ENCODE data around the gene MLEC. TPM values are rescaled to one million over a fixed set of nuclear protein-coding genes. Genes with fewer than 3 reads are reported as not detected.

MLEC gene
- total and polyA plus RNA-seq, 2 experiments from 2014 or later = 79.4 to 119 TPM

DNA sequence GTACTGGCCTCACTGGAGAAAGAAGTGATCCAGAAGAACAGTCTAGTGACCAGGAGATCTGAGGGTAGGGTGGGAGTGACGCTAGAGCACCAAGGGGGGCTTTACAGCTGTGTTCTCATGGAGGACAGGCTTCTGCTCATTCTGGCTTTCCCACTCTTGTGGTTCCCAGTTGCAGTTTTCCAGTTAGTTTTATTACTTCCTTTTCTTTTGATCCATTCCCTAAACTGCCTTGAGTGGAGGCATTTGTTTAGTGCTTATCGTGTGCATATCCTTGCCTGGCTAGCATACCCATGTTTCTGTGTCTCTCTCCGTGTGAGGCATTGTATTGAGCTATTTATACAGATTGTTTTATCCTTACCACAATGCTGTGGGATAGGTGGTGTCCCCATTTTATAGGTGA is 4.0 kb downstream of the MLEC start:
- Histone ChIP-seq H3K79me2 (ENCODE audit: insufficient read depth) (peaks cover 81% of the 10 kb centered on the region), H3K36me3 (ENCODE audit: low read depth) (peaks cover 15% of the 10 kb centered on the region; the same call in 1 of the 2 replicates), H2AFZ (no peak overlapping the region), H3K4me3 (no peak overlapping the region), H3K9me3 (ENCODE audit: low read depth) (no peaks in the 10 kb centered on the region), H3K9ac (no peak overlapping the region), H3K27ac (no peak overlapping the region), H3F3A (ENCODE audit: insufficient read depth) (0 out of 2 replicates have a peak, but pooled peaks cover 7% of the 10 kb centered on the region), H3K4me2 (ENCODE audit: unreplicated experiment) (no peak overlapping the region), H3K9me2 (ENCODE audit: insufficient read depth) (no peaks in the 10 kb centered on the region), H4K20me1 (ENCODE audit: insufficient read depth) (0 out of 2 replicates have a peak, but pooled peaks cover 5% of the 10 kb centered on the region), H3K27me3 (replicated peaks; ENCODE audit: insufficient read depth) (no peaks in the 10 kb centered on the region), H3K4me1 (ENCODE audit: insufficient read depth) (peaks cover 14% of the 10 kb centered on the region)
- in situ Hi-C loops (cut with MboI) = no loop called here
- no peak for TF ChIP-seq EZH2phosphoT487 (IDR thresholded peaks at IDR 0.05; ENCODE audit: insufficient read depth, low read depth)
- TF ChIP-seq EZH2 (IDR thresholded peaks at IDR 0.05; ENCODE audit: insufficient read depth, poor library complexity, severe bottlenecking) = no peak
- 84 to 86% methylated on average over 3 of the region's 3 CpGs for WGBS, 2 experiments (ENCODE audit: low coverage in 1 of 2, low lambda C conversion rate in 2 of 2, missing lambda C conversion rate in 2 of 2)
- DNase-seq = no peak

DNA sequence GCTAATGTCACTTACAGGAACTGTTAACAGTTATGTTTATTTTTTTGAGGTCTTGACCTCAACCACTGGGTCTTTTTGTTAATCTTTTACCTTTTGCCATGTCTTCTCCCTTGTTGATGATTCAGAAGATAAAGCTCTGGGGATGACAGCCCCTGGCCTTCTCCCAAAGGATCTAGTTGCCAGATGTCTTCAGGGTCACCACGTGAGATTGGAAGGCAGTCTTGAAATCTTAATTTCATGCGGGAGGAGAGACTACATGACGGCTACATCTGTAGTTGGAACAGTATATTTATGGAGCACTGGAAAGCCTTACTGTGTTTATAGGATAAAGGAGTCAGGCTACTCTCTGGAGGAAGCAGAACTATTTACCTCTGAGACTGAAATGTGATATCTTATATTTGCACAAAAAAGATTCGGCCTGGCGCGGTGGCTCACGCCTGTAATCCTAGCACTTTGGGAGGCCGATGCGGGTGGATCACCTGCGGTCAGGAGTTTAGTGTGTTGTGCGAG is 5.6 kb downstream of the MLEC start:
- Histone ChIP-seq H3K9ac (no peak overlapping the region), H4K20me1 (ENCODE audit: insufficient read depth) (0 out of 2 replicates have a peak, but pooled peaks cover 5% of the 10 kb centered on the region), H3K9me2 (ENCODE audit: insufficient read depth) (no peaks in the 10 kb centered on the region), H3K4me2 (ENCODE audit: unreplicated experiment) (no peak overlapping the region), H3K4me3 (no peak overlapping the region), H3F3A (ENCODE audit: insufficient read depth) (0 out of 2 replicates have a peak, but pooled peaks cover 7% of the 10 kb centered on the region), H3K9me3 (ENCODE audit: low read depth) (no peaks in the 10 kb centered on the region), H3K4me1 (ENCODE audit: insufficient read depth) (peaks cover 14% of the 10 kb centered on the region), H3K27me3 (replicated peaks; ENCODE audit: insufficient read depth) (no peaks in the 10 kb centered on the region), H3K79me2 (ENCODE audit: insufficient read depth) (peaks cover 84% of the 10 kb centered on the region), H3K27ac (no peak overlapping the region), H3K36me3 (ENCODE audit: low read depth) (peaks cover 30% of the 10 kb centered on the region), H2AFZ (no peak overlapping the region)
- in situ Hi-C loops (cut with MboI) = no loop called here
- WGBS, 2 experiments (ENCODE audit: low coverage in 1 of 2, low lambda C conversion rate in 2 of 2, missing lambda C conversion rate in 2 of 2) = 90 to 91% methylated on average over 11 of the region's 11 CpGs
- DNase-seq = no peak
- TF ChIP-seq EZH2 (IDR thresholded peaks at IDR 0.05; ENCODE audit: insufficient read depth, poor library complexity, severe bottlenecking) (no peak), EZH2phosphoT487 (IDR thresholded peaks at IDR 0.05; ENCODE audit: insufficient read depth, low read depth) (no peak)

DNA sequence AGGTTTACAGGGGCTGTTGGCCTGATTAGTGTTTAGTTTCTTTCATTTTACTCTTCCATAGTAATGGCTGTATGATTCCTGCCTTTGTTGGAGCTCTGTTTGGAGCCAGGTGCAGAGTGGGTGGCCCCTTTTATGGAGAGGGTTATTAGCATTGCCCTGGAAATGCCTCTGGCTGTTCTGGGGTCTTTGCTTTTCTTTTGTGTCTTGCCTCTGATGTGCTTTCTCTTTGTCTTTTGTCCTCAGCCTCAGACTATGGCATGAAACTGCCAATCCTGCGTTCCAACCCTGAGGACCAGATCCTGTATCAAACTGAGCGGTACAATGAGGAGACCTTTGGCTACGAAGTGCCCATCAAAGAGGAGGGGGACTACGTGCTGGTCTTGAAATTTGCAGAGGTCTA is 6.9 kb downstream of the MLEC start:
- peaks cover 35% of the 10 kb centered on the region for H3K36me3 ChIP-seq (ENCODE audit: low read depth)
- in situ Hi-C loops (cut with MboI) = no loop called here
- TF ChIP-seq EZH2 (IDR thresholded peaks at IDR 0.05; ENCODE audit: insufficient read depth, poor library complexity, severe bottlenecking) = no peak
- H3K4me2 ChIP-seq (ENCODE audit: unreplicated experiment) = no peak overlapping the region
- no peak overlapping the region for H3K4me3 ChIP-seq
- H2AFZ ChIP-seq = no peak overlapping the region
- H3F3A ChIP-seq (ENCODE audit: insufficient read depth) = no peaks in the 10 kb centered on the region
- no peak for DNase-seq
- WGBS, 2 experiments (ENCODE audit: low coverage in 1 of 2, low lambda C conversion rate in 2 of 2, missing lambda C conversion rate in 2 of 2) = 93 to 100% methylated on average over 4 of the region's 4 CpGs
- H3K9me2 ChIP-seq (ENCODE audit: insufficient read depth) = no peaks in the 10 kb centered on the region
- peaks cover 11% of the 10 kb centered on the region for H3K4me1 ChIP-seq (ENCODE audit: insufficient read depth)
- H4K20me1 ChIP-seq (ENCODE audit: insufficient read depth) = no peaks in the 10 kb centered on the region
- H3K27me3 ChIP-seq (replicated peaks; ENCODE audit: insufficient read depth) = no peaks in the 10 kb centered on the region
- H3K9ac ChIP-seq = no peak overlapping the region
- H3K9me3 ChIP-seq (ENCODE audit: low read depth) = no peaks in the 10 kb centered on the region
- H3K27ac ChIP-seq = no peak overlapping the region
- H3K79me2 ChIP-seq (ENCODE audit: insufficient read depth) = peaks cover 79% of the 10 kb centered on the region

DNA sequence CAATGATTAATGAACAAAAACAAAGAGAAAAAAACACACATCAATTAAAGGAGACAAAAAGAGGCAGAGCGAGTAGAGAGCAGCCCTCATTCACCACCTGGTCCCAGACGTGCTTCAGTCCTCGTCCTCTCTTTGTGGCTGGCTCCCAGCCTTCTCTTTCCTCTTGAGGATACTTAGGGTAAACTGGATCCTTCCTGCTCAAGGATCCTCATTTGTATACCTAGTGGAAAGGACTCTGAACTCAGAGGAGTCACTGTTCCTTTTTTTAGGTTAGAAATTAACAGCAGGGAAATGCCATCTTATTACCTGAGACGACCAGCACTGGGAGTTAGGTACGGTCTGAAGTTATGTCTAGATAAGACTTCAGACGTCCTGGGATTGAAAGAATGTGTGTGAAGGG is 9.7 kb downstream of the MLEC start:
- Histone ChIP-seq H3K4me2 (ENCODE audit: unreplicated experiment) (no peak overlapping the region), H3K27me3 (replicated peaks; ENCODE audit: insufficient read depth) (no peaks in the 10 kb centered on the region), H3K9me3 (ENCODE audit: low read depth) (no peaks in the 10 kb centered on the region), H3K9me2 (ENCODE audit: insufficient read depth) (no peaks in the 10 kb centered on the region), H3K27ac (no peak overlapping the region), H3K4me3 (no peak overlapping the region), H3K79me2 (ENCODE audit: insufficient read depth) (peaks cover 51% of the 10 kb centered on the region), H4K20me1 (ENCODE audit: insufficient read depth) (no peaks in the 10 kb centered on the region), H3F3A (ENCODE audit: insufficient read depth) (no peaks in the 10 kb centered on the region), H3K36me3 (ENCODE audit: low read depth) (peaks cover 35% of the 10 kb centered on the region), H2AFZ (no peak overlapping the region), H3K4me1 (ENCODE audit: insufficient read depth) (no peaks in the 10 kb centered on the region), H3K9ac (no peak overlapping the region)
- 81 to 83% methylated on average over 6 of the region's 6 CpGs for WGBS, 2 experiments (ENCODE audit: low coverage in 1 of 2, low lambda C conversion rate in 2 of 2, missing lambda C conversion rate in 2 of 2)
- no peak for TF ChIP-seq EZH2 (IDR thresholded peaks at IDR 0.05; ENCODE audit: insufficient read depth, poor library complexity, severe bottlenecking)
- TF ChIP-seq EZH2phosphoT487 (IDR thresholded peaks at IDR 0.05; ENCODE audit: insufficient read depth, low read depth) = no peak
- in situ Hi-C loops (cut with MboI) = no loop called here
- DNase-seq = no peak

DNA sequence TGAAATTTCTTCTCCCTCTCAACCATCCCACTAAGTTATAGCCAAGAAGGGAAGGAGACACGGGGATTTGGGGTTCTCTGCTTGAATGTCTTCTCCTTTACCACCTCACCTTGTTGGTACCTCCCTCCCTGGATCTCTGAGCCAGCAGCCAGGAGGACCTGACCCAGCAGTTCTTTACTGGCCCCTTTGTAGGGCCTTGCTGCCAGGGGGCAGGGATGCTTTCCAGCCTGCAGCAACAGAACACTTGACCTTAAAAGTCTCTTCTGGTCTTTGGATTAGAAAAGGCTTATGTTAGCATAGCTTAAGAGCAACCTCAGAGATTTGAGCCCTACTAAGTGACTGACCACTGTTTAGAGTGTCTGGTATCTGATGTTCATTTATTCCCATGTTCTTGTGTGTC is 10.4 kb downstream of the MLEC start:
- Histone ChIP-seq H3F3A (ENCODE audit: insufficient read depth) (no peaks in the 10 kb centered on the region), H3K9me2 (ENCODE audit: insufficient read depth) (no peaks in the 10 kb centered on the region), H3K4me1 (ENCODE audit: insufficient read depth) (no peaks in the 10 kb centered on the region), H3K9ac (no peak overlapping the region), H2AFZ (no peak overlapping the region), H3K27ac (no peak overlapping the region), H3K9me3 (ENCODE audit: low read depth) (no peaks in the 10 kb centered on the region), H4K20me1 (ENCODE audit: insufficient read depth) (no peaks in the 10 kb centered on the region), H3K79me2 (ENCODE audit: insufficient read depth) (peaks cover 44% of the 10 kb centered on the region), H3K4me3 (no peak overlapping the region), H3K36me3 (ENCODE audit: low read depth) (peaks cover 35% of the 10 kb centered on the region), H3K27me3 (replicated peaks; ENCODE audit: insufficient read depth) (no peaks in the 10 kb centered on the region), H3K4me2 (ENCODE audit: unreplicated experiment) (no peak overlapping the region)
- WGBS, 2 experiments (ENCODE audit: low coverage in 1 of 2, low lambda C conversion rate in 2 of 2, missing lambda C conversion rate in 2 of 2) = 96 to 100% methylated on average over 1 of the region's 1 CpG
- TF ChIP-seq EZH2 (IDR thresholded peaks at IDR 0.05; ENCODE audit: insufficient read depth, poor library complexity, severe bottlenecking) (no peak), EZH2phosphoT487 (IDR thresholded peaks at IDR 0.05; ENCODE audit: insufficient read depth, low read depth) (no peak)
- DNase-seq = no peak
- in situ Hi-C loops (cut with MboI) = no loop called here
